ENCODE results near the gene GRID1.

Gene GRID1

GRCh38 chr10:85606401-85606800 is 760.2 kb downstream of the GRID1 start:
- in situ Hi-C loops (cut with MboI; ENCODE audit: low pct_unique_long_range_greater_than_20kb, low sequenced_read_pairs, unreplicated experiment): no loop called here

DNA sequence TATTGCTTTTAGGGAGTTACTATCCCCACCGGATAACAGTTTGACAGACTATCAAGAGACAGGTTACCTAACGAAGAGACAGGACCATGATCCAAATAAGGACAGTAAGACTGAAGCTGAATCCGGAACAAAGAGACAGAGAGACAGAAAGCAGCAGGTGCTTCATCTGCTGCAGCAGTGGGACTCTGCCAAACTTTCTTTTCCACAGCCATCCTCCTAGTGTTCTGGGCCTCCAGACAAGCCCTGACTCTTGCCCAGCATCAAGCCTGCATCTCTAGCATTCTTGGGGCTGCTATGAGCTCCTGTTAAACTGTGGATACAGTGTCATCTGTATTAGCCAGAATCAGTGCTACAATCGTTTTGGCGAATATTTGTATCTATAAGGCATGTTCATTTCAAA is 761.7 kb downstream of the GRID1 start:
- DNase-seq (ENCODE audit: low spot score): no peak
- in situ Hi-C loops (cut with MboI; ENCODE audit: low pct_unique_long_range_greater_than_20kb, low sequenced_read_pairs, unreplicated experiment): no loop called here
- no peak for TF ChIP-seq CTCF (IDR thresholded peaks at IDR 0.05; ENCODE audit: extremely low read depth, insufficient read depth, missing control alignments)

More at GRCh38 chr10:85606401-85606800, 760.2 kb downstream of the GRID1 start:
- TF ChIP-seq CTCF (IDR thresholded peaks at IDR 0.05; ENCODE audit: extremely low read depth, insufficient read depth, missing control alignments): no peak
- DNase-seq (ENCODE audit: low spot score): no peak

GRCh38 chr10:85604136-85604725 is 762.4 kb downstream of the GRID1 start:
- TF ChIP-seq CTCF (IDR thresholded peaks at IDR 0.05; ENCODE audit: extremely low read depth, insufficient read depth, missing control alignments): no peak
- no peak for DNase-seq (ENCODE audit: low spot score)
- in situ Hi-C loops (cut with MboI; ENCODE audit: low pct_unique_long_range_greater_than_20kb, low sequenced_read_pairs, unreplicated experiment): no loop called here

DNA sequence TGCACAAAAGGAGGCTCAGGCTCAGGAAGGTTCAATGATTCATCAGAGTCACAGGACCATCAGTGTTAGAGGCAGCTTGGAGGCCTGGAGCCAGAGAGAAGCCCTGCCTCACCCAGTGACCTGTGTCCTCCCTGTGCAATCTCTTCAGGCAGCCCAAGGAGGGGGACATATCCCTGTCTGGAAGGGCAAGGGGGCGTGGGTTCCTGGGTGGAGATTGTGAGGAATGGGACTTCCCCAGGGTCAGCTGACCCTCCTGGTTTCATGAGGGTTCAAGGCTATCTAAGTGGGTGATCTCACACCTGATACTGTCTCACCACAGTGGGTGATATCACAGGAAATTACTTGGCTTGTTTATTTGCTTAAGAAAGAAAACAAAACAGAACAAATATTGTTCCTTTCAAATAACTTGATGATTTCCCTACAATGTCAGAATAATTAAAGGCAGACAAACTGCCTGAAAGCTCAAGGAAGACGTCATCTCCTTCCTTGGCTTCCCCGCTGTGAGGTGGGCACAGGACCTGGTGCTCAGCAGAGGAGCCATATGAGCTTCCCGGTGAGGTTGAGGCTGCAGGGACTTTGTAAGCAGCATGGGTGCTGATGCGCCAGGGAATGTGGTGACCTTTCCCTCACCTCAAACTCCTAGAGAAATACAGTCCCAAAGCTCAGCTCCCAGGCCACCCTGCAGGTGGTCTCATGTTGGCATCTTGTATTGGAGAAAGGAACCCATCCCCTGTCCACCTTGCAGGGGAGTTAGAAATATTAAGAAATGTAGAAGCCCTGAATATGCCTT is 763.2 kb downstream of the GRID1 start:
- in situ Hi-C loops (cut with MboI; ENCODE audit: low pct_unique_long_range_greater_than_20kb, low sequenced_read_pairs, unreplicated experiment): no loop called here
- no peak for DNase-seq (ENCODE audit: low spot score)
- no peak for TF ChIP-seq CTCF (IDR thresholded peaks at IDR 0.05; ENCODE audit: extremely low read depth, insufficient read depth, missing control alignments)

DNA sequence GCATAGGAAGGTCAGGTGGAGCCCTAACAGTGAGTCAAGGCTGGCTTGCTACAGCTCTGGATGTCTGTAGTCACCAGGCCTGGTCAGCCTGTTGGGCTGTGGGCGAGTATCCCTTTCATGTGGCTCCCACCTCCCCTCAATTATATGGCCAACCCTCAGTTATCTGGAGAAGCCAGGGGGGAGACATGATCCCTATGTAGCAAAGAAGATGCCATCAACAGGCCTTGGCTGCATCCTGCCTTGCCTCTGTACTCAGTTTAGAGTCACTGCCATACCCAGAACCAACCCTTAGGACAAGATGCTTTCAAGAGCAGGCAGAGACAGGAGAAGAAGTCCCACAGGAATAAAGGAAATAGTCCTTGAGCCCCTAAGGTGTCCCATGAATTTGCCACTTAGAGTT is 763.9 kb downstream of the GRID1 start:
- in situ Hi-C loops (cut with MboI; ENCODE audit: low pct_unique_long_range_greater_than_20kb, low sequenced_read_pairs, unreplicated experiment): no loop called here
- DNase-seq (ENCODE audit: low spot score): no peak
- TF ChIP-seq CTCF (IDR thresholded peaks at IDR 0.05; ENCODE audit: extremely low read depth, insufficient read depth, missing control alignments): no peak

- no peak for DNase-seq (ENCODE audit: low spot score)
- in situ Hi-C loops (cut with MboI; ENCODE audit: low pct_unique_long_range_greater_than_20kb, low sequenced_read_pairs, unreplicated experiment): no loop called here
- TF ChIP-seq CTCF (IDR thresholded peaks at IDR 0.05; ENCODE audit: extremely low read depth, insufficient read depth, missing control alignments): no peak
These were observed 764.3 kb downstream of the GRID1 start for GRCh38 chr10:85602306-85602705.
